ENCODE measurements around the gene RCAN2.

The RCAN2 gene

GRCh38 chr6:46246081-46246480 lies 245.2 kb downstream of the RCAN2 start:
- H3K36me3 ChIP-seq (ENCODE audit: control insufficient read depth, insufficient read depth, low read length, severe bottlenecking) = peaks cover 9% of the 10 kb centered on the region
- H3K4me3 ChIP-seq (ENCODE audit: low read length) = no peak overlapping the region
- H3K9me3 ChIP-seq (ENCODE audit: control insufficient read depth, low read length) = no peaks in the 10 kb centered on the region
- H3K4me1 ChIP-seq (ENCODE audit: control insufficient read depth, insufficient read depth, low read length) = peaks cover 3% of the 10 kb centered on the region
- no peak overlapping the region for H3K9ac ChIP-seq (ENCODE audit: low read length)
- no peaks in the 10 kb centered on the region for H3K27me3 ChIP-seq (replicated peaks; ENCODE audit: control insufficient read depth, insufficient read depth, low read length)
- peak; percentile 10 for DNase-seq (ENCODE audit: low read depth)

DNA sequence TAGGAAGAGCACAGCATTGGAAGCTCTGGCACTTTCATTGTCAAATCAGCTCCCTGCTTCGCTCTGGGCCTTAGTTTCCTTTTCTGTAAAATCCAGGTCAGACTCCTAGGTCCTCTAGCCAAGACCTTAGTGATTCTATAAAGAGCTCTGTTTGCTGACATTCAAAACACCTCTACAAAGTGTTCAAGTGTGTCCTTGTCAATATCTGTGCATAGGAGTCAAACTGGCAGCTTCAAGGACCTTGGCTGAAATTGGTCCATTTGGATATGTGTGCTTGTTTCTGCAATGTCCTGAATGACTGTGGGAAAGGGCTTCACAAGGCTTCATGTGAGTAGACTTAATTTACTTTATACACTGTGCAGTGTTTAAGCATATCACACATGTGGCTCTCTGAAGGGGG lies 246.6 kb downstream of the RCAN2 start:
- Histone ChIP-seq H3K27me3 (replicated peaks; ENCODE audit: control insufficient read depth, insufficient read depth, low read length) (no peaks in the 10 kb centered on the region), H3K9ac (ENCODE audit: low read length) (no peak overlapping the region), H3K4me1 (ENCODE audit: control insufficient read depth, insufficient read depth, low read length) (peaks cover 3% of the 10 kb centered on the region), H3K9me3 (ENCODE audit: control insufficient read depth, low read length) (no peaks in the 10 kb centered on the region), H3K4me3 (ENCODE audit: low read length) (no peak overlapping the region), H3K36me3 (ENCODE audit: control insufficient read depth, insufficient read depth, low read length, severe bottlenecking) (peaks cover 9% of the 10 kb centered on the region)
- DNase-seq (ENCODE audit: low read depth) = no peak

GRCh38 chr6:46243754-46244153 lies 247.5 kb downstream of the RCAN2 start:
- DNase-seq (ENCODE audit: low read depth) = no peak
- Histone ChIP-seq H3K9me3 (ENCODE audit: control insufficient read depth, low read length) (no peaks in the 10 kb centered on the region), H3K4me3 (ENCODE audit: low read length) (no peak overlapping the region), H3K36me3 (ENCODE audit: control insufficient read depth, insufficient read depth, low read length, severe bottlenecking) (peaks cover 9% of the 10 kb centered on the region), H3K4me1 (ENCODE audit: control insufficient read depth, insufficient read depth, low read length) (peaks cover 3% of the 10 kb centered on the region), H3K27me3 (replicated peaks; ENCODE audit: control insufficient read depth, insufficient read depth, low read length) (no peaks in the 10 kb centered on the region), H3K9ac (ENCODE audit: low read length) (no peak overlapping the region)

DNA sequence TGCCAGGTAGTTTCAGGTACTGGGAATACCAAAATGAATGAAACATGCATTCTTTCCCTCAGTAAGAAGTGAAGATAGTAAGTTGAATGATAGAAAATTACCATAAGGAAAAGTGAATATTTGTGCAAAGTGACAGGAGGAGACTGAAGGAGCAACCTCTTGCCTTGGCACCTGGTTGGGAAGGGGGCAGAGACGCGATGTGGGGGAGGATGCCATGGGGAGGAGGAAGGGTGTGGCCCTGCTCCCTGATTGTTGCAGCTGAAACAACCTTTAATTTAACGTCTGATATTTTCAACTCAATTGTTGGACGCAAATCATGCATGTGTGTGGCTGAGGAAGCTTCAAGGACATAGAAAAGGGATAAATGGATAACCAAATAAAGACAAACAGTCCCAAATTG lies 248.3 kb downstream of the RCAN2 start:
- Histone ChIP-seq H3K4me3 (ENCODE audit: low read length) (no peak overlapping the region), H3K9ac (ENCODE audit: low read length) (no peak overlapping the region), H3K36me3 (ENCODE audit: control insufficient read depth, insufficient read depth, low read length, severe bottlenecking) (peaks cover 9% of the 10 kb centered on the region), H3K9me3 (ENCODE audit: control insufficient read depth, low read length) (no peaks in the 10 kb centered on the region), H3K4me1 (ENCODE audit: control insufficient read depth, insufficient read depth, low read length) (peaks cover 7% of the 10 kb centered on the region), H3K27me3 (replicated peaks; ENCODE audit: control insufficient read depth, insufficient read depth, low read length) (no peaks in the 10 kb centered on the region)
- no peak for DNase-seq (ENCODE audit: low read depth)

DNA sequence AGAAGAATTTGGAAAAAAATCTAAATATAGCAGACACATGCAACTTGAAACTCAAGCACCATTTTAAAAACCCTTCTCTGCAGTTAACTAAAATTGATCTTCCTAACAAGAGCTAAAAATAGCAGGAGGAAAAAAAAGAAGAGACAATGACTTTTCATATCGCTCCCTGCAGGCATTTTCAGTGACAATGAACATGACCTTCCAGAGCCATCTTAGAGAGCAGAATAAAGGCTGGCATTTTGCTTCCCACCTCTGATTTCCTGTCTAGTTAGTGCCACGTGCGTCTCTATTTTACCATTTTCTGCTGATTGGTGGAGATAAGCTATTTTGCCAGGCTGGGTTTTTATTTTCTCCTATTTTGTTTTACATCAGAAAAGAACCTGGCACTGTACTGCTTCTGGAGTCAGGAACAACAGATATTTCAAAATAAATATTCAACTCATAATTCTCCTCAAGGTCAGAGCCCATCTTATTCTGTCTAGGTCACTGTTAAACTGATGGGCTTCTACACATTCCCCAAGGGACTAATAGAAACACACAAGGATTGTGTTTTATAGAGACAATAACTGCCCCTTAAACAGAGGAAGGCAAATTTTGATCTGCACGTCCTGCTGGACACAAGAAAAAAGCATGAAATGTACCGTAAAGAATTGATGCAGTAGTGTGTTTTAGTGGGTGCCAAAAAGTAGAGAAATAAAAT lies 250.2 kb downstream of the RCAN2 start:
- Histone ChIP-seq H3K27me3 (replicated peaks; ENCODE audit: control insufficient read depth, insufficient read depth, low read length) (no peaks in the 10 kb centered on the region), H3K4me1 (ENCODE audit: control insufficient read depth, insufficient read depth, low read length) (peaks cover 9% of the 10 kb centered on the region), H3K36me3 (ENCODE audit: control insufficient read depth, insufficient read depth, low read length, severe bottlenecking) (peaks cover 9% of the 10 kb centered on the region), H3K4me3 (ENCODE audit: low read length) (no peak overlapping the region), H3K9me3 (ENCODE audit: control insufficient read depth, low read length) (no peaks in the 10 kb centered on the region), H3K9ac (ENCODE audit: low read length) (no peak overlapping the region)
- DNase-seq (ENCODE audit: low read depth) = no peak

DNA sequence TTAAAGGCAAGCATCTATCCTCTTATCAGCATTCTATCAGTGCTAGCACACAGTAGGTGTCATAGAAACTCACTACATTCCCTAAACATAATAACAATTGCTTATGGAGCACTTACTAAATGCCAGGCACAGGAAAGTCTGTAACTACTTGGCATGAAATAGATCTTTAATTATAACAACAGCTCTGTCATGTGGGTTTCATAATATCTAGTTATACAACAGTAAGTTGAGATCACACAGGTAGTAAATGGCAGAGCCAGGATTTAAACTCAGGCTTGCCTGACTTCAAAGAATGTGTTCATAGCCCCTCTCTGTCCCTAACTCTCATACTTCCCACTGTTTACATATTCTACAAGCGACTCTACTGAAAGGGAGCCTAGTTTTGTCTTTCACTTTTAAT lies 254.5 kb downstream of the RCAN2 start:
- no peak overlapping the region for H3K4me3 ChIP-seq (ENCODE audit: low read length)
- DNase-seq (ENCODE audit: low read depth) = no peak
- no peaks in the 10 kb centered on the region for H3K9me3 ChIP-seq (ENCODE audit: control insufficient read depth, low read length)
- H3K9ac ChIP-seq (ENCODE audit: low read length) = no peak overlapping the region
- no peaks in the 10 kb centered on the region for H3K36me3 ChIP-seq (ENCODE audit: control insufficient read depth, insufficient read depth, low read length, severe bottlenecking)
- peaks cover 8% of the 10 kb centered on the region for H3K4me1 ChIP-seq (ENCODE audit: control insufficient read depth, insufficient read depth, low read length)
- no peaks in the 10 kb centered on the region for H3K27me3 ChIP-seq (replicated peaks; ENCODE audit: control insufficient read depth, insufficient read depth, low read length)

GRCh38 chr6:46235242-46235641 lies 256.0 kb downstream of the RCAN2 start:
- H3K27me3 ChIP-seq (replicated peaks; ENCODE audit: control insufficient read depth, insufficient read depth, low read length) = no peaks in the 10 kb centered on the region
- H3K36me3 ChIP-seq (ENCODE audit: control insufficient read depth, insufficient read depth, low read length, severe bottlenecking) = no peaks in the 10 kb centered on the region
- H3K4me1 ChIP-seq (ENCODE audit: control insufficient read depth, insufficient read depth, low read length) = peaks cover 8% of the 10 kb centered on the region
- DNase-seq (ENCODE audit: low read depth) = no peak
- H3K9ac ChIP-seq (ENCODE audit: low read length) = no peak overlapping the region
- no peaks in the 10 kb centered on the region for H3K9me3 ChIP-seq (ENCODE audit: control insufficient read depth, low read length)
- H3K4me3 ChIP-seq (ENCODE audit: low read length) = no peak overlapping the region

GRCh38 chr6:46234700-46235099 lies 256.5 kb downstream of the RCAN2 start:
- Histone ChIP-seq H3K9me3 (ENCODE audit: control insufficient read depth, low read length) (no peaks in the 10 kb centered on the region), H3K4me3 (ENCODE audit: low read length) (no peak overlapping the region), H3K9ac (ENCODE audit: low read length) (no peak overlapping the region), H3K4me1 (ENCODE audit: control insufficient read depth, insufficient read depth, low read length) (peaks cover 8% of the 10 kb centered on the region), H3K27me3 (replicated peaks; ENCODE audit: control insufficient read depth, insufficient read depth, low read length) (no peaks in the 10 kb centered on the region), H3K36me3 (ENCODE audit: control insufficient read depth, insufficient read depth, low read length, severe bottlenecking) (no peaks in the 10 kb centered on the region)
- no peak for DNase-seq (ENCODE audit: low read depth)

- no peak overlapping the region for H3K9ac ChIP-seq (ENCODE audit: low read length)
- no peaks in the 10 kb centered on the region for H3K9me3 ChIP-seq (ENCODE audit: control insufficient read depth, low read length)
- no peak overlapping the region for H3K4me3 ChIP-seq (ENCODE audit: low read length)
- no peak for DNase-seq (ENCODE audit: low read depth)
- no peaks in the 10 kb centered on the region for H3K27me3 ChIP-seq (replicated peaks; ENCODE audit: control insufficient read depth, insufficient read depth, low read length)
- no peaks in the 10 kb centered on the region for H3K36me3 ChIP-seq (ENCODE audit: control insufficient read depth, insufficient read depth, low read length, severe bottlenecking)
- peaks cover 8% of the 10 kb centered on the region for H3K4me1 ChIP-seq (ENCODE audit: control insufficient read depth, insufficient read depth, low read length)
Observed at GRCh38 chr6:46234156-46234556, 257.1 kb downstream of the RCAN2 start.

DNA sequence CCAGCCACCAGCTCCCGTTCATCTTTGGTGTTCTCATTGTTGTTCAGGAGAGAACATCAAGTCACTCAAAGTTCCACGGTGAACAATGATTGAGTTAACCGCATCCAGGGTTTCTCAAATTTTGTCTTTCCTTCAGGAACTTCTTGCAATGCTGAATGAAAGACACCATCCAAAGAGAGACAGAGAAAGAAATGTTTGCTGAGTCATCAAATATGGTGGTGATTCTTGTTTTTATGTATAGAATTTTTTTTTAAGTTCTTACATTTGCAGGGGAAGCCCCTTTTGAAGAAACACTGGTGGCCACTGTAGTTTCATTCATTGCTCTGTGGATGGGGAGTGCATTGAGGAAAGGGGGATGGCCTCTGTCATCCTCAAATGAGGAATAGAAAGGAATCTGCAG lies 258.1 kb downstream of the RCAN2 start:
- no peak for DNase-seq (ENCODE audit: low read depth)
- Histone ChIP-seq H3K9ac (ENCODE audit: low read length) (no peak overlapping the region), H3K4me1 (ENCODE audit: control insufficient read depth, insufficient read depth, low read length) (peaks cover 7% of the 10 kb centered on the region), H3K27me3 (replicated peaks; ENCODE audit: control insufficient read depth, insufficient read depth, low read length) (no peaks in the 10 kb centered on the region), H3K4me3 (ENCODE audit: low read length) (no peak overlapping the region), H3K9me3 (ENCODE audit: control insufficient read depth, low read length) (no peaks in the 10 kb centered on the region), H3K36me3 (ENCODE audit: control insufficient read depth, insufficient read depth, low read length, severe bottlenecking) (no peaks in the 10 kb centered on the region)

- no peak for DNase-seq (ENCODE audit: low read depth)
- peaks cover 40% of the 10 kb centered on the region for H3K4me1 ChIP-seq (ENCODE audit: control insufficient read depth, insufficient read depth, low read length)
- H3K36me3 ChIP-seq (ENCODE audit: control insufficient read depth, insufficient read depth, low read length, severe bottlenecking) = no peaks in the 10 kb centered on the region
- H3K9ac ChIP-seq (ENCODE audit: low read length) = peak overlapping the region; percentile 39
- H3K27me3 ChIP-seq (replicated peaks; ENCODE audit: control insufficient read depth, insufficient read depth, low read length) = no peaks in the 10 kb centered on the region
- H3K4me3 ChIP-seq (ENCODE audit: low read length) = no peak overlapping the region
- H3K9me3 ChIP-seq (ENCODE audit: control insufficient read depth, low read length) = no peaks in the 10 kb centered on the region
Observed at GRCh38 chr6:46222286-46222685, 269.0 kb downstream of the RCAN2 start.

DNA sequence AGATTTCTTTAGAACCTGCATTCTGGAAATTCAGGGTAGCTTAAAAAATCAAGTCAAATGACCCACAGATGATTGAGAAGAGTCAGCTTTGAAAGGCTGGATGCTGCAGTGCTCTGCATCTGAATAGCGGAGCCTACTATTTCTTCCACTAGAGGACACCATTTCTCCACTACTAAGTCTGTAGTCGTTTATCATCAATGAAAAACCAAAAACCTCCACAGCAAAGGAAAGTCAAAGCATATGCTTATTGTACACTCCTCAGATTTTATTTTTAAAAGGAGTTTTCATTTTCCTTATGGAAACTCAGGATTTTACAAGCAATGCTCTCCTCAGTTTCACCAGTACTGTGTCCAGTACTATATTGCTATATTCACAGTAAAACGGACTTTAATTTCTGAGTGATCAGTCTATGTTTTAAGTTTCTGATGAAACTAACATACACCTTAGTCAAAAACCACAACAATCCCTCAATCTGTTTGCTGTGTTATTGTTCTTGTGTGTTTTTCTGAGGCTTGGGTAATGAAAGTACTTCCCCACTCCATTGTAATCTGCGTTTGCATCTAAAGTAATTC lies 269.9 kb downstream of the RCAN2 start:
- Histone ChIP-seq H3K36me3 (ENCODE audit: control insufficient read depth, insufficient read depth, low read length, severe bottlenecking) (no peaks in the 10 kb centered on the region), H3K9ac (ENCODE audit: low read length) (peak overlapping the region; percentile 39), H3K4me1 (ENCODE audit: control insufficient read depth, insufficient read depth, low read length) (peaks cover 46% of the 10 kb centered on the region), H3K4me3 (ENCODE audit: low read length) (no peak overlapping the region), H3K27me3 (replicated peaks; ENCODE audit: control insufficient read depth, insufficient read depth, low read length) (no peaks in the 10 kb centered on the region), H3K9me3 (ENCODE audit: control insufficient read depth, low read length) (no peaks in the 10 kb centered on the region)
- DNase-seq (ENCODE audit: low read depth) = peak; percentile 81

Data from adipocyte (in vitro differentiated cells).